H1 (cell line): ENCODE results near the gene ACSM2A. TPM values are rescaled to one million over a fixed set of nuclear protein-coding genes. Genes with fewer than 3 reads are reported as not detected.
A peak's percentile ranks its signal among the peaks of the same experiment; 100 is the strongest.
"Not testable (repeated sequence)": the region's sequence is repeated elsewhere in the genome, so short reads cannot be mapped to it uniquely, and the experiment has no call there.

Experiments used
- CTCF ChIA-PET: fragments of 300-600 bp; sonication (Branson Sonifier 250); formaldehyde crosslinking; loops from one replicate; lab custom pipeline; 2021; ENCODE audit not compliant: partially characterized antibody; lab: Charles Lee
- POLR2A ChIA-PET: fragments of 300-600 bp; sonication (Branson Sonifier 250); formaldehyde crosslinking; loops from one replicate; lab custom pipeline; 2021; ENCODE audit warnings: inconsistent platforms; ENCODE audit not compliant: partially characterized antibody; lab: Charles Lee
- DNase-seq, 2 experiments: peaks; one replicate each; pipeline versions ENCODE4 v3.0.0 to v3.0.0-alpha.2; 2010 to 2022; ENCODE audit warnings: low spot score in 2 of 2, low read depth in 1 of 2, mixed read lengths in 1 of 2
- FAIRE-seq: peaks from 2 replicates; lab custom pipeline; 2011; peaks lifted over from hg19 to GRCh38; lab: Jason Lieb, UNC
- H2AFZ ChIP-seq: 2 replicates; pipeline ENCODE4 v1.8.1; 2012; ENCODE audit warnings: low read length, inconsistent platforms
- H2AK5ac ChIP-seq: 2 replicates; pipeline ENCODE4 v1.6.1; 2013; ENCODE audit warnings: low read depth, low read length
- H2BK120ac ChIP-seq: replicated peaks from 2 replicates; pipeline ENCODE3; 2013; ENCODE audit warnings: low read depth, low read length, inconsistent platforms
- H2BK12ac ChIP-seq: 2 replicates; pipeline ENCODE4 v1.6.1; 2013; ENCODE audit warnings: low read depth, low read length
- H2BK15ac ChIP-seq: 2 replicates; pipeline ENCODE4 v1.6.1; 2013; ENCODE audit warnings: low read length
- H2BK20ac ChIP-seq: 2 replicates; pipeline ENCODE4 v1.6.1; 2013; ENCODE audit warnings: low read length
- H2BK5ac ChIP-seq: 2 replicates; pipeline ENCODE4 v1.6.1; 2013; ENCODE audit warnings: low read depth, low read length
- H3K14ac ChIP-seq: 2 replicates; pipeline ENCODE4 v1.6.1; 2013; ENCODE audit warnings: inconsistent platforms; ENCODE audit not compliant: insufficient read length
- H3K18ac ChIP-seq: 2 replicates; pipeline ENCODE4 v1.6.1; 2013; ENCODE audit warnings: low read length; ENCODE audit errors: extremely low read depth
- H3K23ac ChIP-seq: 2 replicates; pipeline ENCODE4 v1.6.1; 2013; ENCODE audit warnings: inconsistent platforms; ENCODE audit not compliant: insufficient read length
- H3K23me2 ChIP-seq: 2 replicates; pipeline ENCODE4 v1.6.1; 2013; ENCODE audit warnings: low read depth, low read length
- H3K27ac ChIP-seq: 2 replicates; pipeline ENCODE4 v1.6.1; 2011; ENCODE audit warnings: low read depth, low read length, inconsistent platforms
- H3K27me3 ChIP-seq, 4 experiments: replicated peaks in 1 of 4; 1 replicate in 1 of 4; 2 replicates in 3 of 4; pipeline versions ENCODE4 v1.6.1 to v1.8.1; 2011 to 2013; ENCODE audit warnings: low read length in 3 of 4, mild to moderate bottlenecking in 3 of 4, inconsistent platforms in 2 of 4, mixed read lengths in 2 of 4, moderate library complexity in 1 of 4; ENCODE audit not compliant: control insufficient read depth in 3 of 4, insufficient read depth in 3 of 4; ENCODE audit errors: extremely low read depth in 1 of 4
- H3K36me3 ChIP-seq, 4 experiments: 2 replicates each; pipeline versions ENCODE4 v1.6.1 to v1.8.1; 2011 to 2013; ENCODE audit warnings: mild to moderate bottlenecking in 4 of 4, low read length in 3 of 4, moderate library complexity in 2 of 4, control low read depth in 1 of 4, inconsistent platforms in 1 of 4; ENCODE audit not compliant: insufficient read depth in 4 of 4, control insufficient read depth in 2 of 4
- H3K4ac ChIP-seq: replicated peaks from 2 replicates; pipeline ENCODE3; 2013; ENCODE audit warnings: low read length, low read depth, mixed read lengths, inconsistent platforms; ENCODE audit not compliant: insufficient read length
- H3K4me1 ChIP-seq, 4 experiments: replicated peaks in 1 of 4; 1 replicate in 1 of 4; 2 replicates in 3 of 4; pipeline versions ENCODE4 v1.6.1 to v1.8.1; 2011 to 2013; ENCODE audit warnings: low read length in 3 of 4, inconsistent platforms in 2 of 4, mixed read lengths in 1 of 4; ENCODE audit not compliant: insufficient read depth in 4 of 4, control insufficient read depth in 3 of 4
- H3K4me2 ChIP-seq, 2 experiments: 2 replicates each; pipeline versions ENCODE4 v1.6.1 to v1.8.1; 2011 to 2013; ENCODE audit warnings: low read depth in 2 of 2, low read length in 2 of 2, control low read depth in 1 of 2, inconsistent platforms in 1 of 2, mild to moderate bottlenecking in 1 of 2; ENCODE audit not compliant: insufficient read depth in 1 of 2
- H3K4me3 ChIP-seq, 4 experiments: fragments of 200-600, 300-600 bp in 1 of 4; sonication (generic), shearing (Covaris generic), sonication (Bioruptor Twin) in 1 of 4; 2 replicates each; pipeline versions ENCODE4 v1.5.1 to v1.8.1; 2011 to 2016; ENCODE audit warnings: low read length in 4 of 4, low read depth in 3 of 4, control low read depth in 2 of 4, inconsistent platforms in 2 of 4, mild to moderate bottlenecking in 2 of 4, mixed read lengths in 1 of 4, moderate library complexity in 1 of 4; ENCODE audit not compliant: insufficient read depth in 2 of 4; ENCODE audit errors: extremely low read depth in 1 of 4
- H3K56ac ChIP-seq: replicated peaks from 2 replicates; pipeline ENCODE3; 2013; ENCODE audit warnings: low read depth, mild to moderate bottlenecking, mixed read lengths, low read length, inconsistent platforms; ENCODE audit not compliant: insufficient read length
- H3K79me1 ChIP-seq: 2 replicates; pipeline ENCODE4 v1.6.1; 2013; ENCODE audit warnings: low read depth, low read length, control low read depth
- H3K79me2 ChIP-seq, 2 experiments: 2 replicates each; pipeline versions ENCODE4 v1.6.1 to v1.8.1; 2012 to 2013; ENCODE audit warnings: low read length in 2 of 2, mild to moderate bottlenecking in 2 of 2, inconsistent platforms in 1 of 2; ENCODE audit not compliant: insufficient read depth in 2 of 2, control insufficient read depth in 1 of 2
- H3K9ac ChIP-seq, 4 experiments: replicated peaks in 1 of 4; 1 replicate in 1 of 4; 2 replicates in 3 of 4; pipeline versions ENCODE4 v1.6.1 to v1.8.1; 2011 to 2013; ENCODE audit warnings: low read depth in 3 of 4, low read length in 3 of 4, control low read depth in 2 of 4, mild to moderate bottlenecking in 2 of 4, moderate library complexity in 2 of 4, inconsistent platforms in 1 of 4; ENCODE audit errors: extremely low read depth in 1 of 4
- H3K9me3 ChIP-seq, 2 experiments: 2 replicates each; pipeline versions ENCODE4 v1.6.1 to v1.8.1; 2012 to 2013; ENCODE audit warnings: mild to moderate bottlenecking in 2 of 2, moderate library complexity in 2 of 2, control low read depth in 1 of 2, inconsistent platforms in 1 of 2, low read depth in 1 of 2, low read length in 1 of 2, mixed read lengths in 1 of 2; ENCODE audit not compliant: insufficient read depth in 2 of 2
- H4K20me1 ChIP-seq, 2 experiments: replicated peaks in 1 of 2; 2 replicates each; pipeline versions ENCODE3 to v1.8.1; 2011 to 2013; ENCODE audit warnings: inconsistent platforms in 2 of 2, low read length in 2 of 2, mild to moderate bottlenecking in 1 of 2; ENCODE audit not compliant: insufficient read depth in 2 of 2, control insufficient read depth in 1 of 2
- H4K5ac ChIP-seq: 2 replicates; pipeline ENCODE4 v1.6.1; 2013; ENCODE audit warnings: low read length, low read depth, mixed read lengths, inconsistent platforms; ENCODE audit not compliant: insufficient read length
- H4K8ac ChIP-seq: 2 replicates; pipeline ENCODE4 v1.8.0; 2013; ENCODE audit warnings: mild to moderate bottlenecking, moderate library complexity, low read length, inconsistent platforms; ENCODE audit not compliant: insufficient read depth; ENCODE audit errors: extremely low read depth
- H4K91ac ChIP-seq: replicated peaks from 2 replicates; pipeline ENCODE3; 2013; ENCODE audit warnings: low read length, mixed read lengths, inconsistent platforms; ENCODE audit not compliant: insufficient read length
- WGBS, 2 experiments: shearing (Covaris generic) in 1 of 2; methylation state at CpG; one replicate each; pipeline versions ENCODE4 v1.1.6 to v1.1.7; 2013 to 2015; ENCODE audit warnings: low lambda C conversion rate in 2 of 2, mixed read lengths in 2 of 2, inconsistent platforms in 1 of 2, low coverage in 1 of 2, missing lambda C conversion rate in 1 of 2; ENCODE audit not compliant: insufficient replicate concordance in 2 of 2, insufficient coverage in 1 of 2, insufficient read length in 1 of 2; ENCODE audit errors: extremely low coverage in 1 of 2, missing lambda C conversion rate in 1 of 2; 5-methylcytosine and 5-hydroxymethylcytosine counted together
- polyA plus RNA-seq, 7 experiments: library from polyadenylated mRNA; depleted of rRNA in 3 of 7; stranded (reverse) in 5 of 7; unstranded in 2 of 7; fragments of >200 nt in 5 of 7; fragments of 200-250 nt in 2 of 7; gene quantifications; 1 replicate in 5 of 7; 2 replicates in 1 of 7; 4 replicates in 1 of 7; pipeline versions ENCODE4 v1.2.1 to v1.2.3, GENCODE V29; 2011 to 2013; ENCODE audit warnings: missing spikeins in 2 of 7, mixed read lengths in 2 of 7
- total RNA-seq: library from RNA; stranded (reverse); fragmentation: NEBNext Ultra II Directional; extraction: Animal tissue kit (Norgen Biotek cat#: 25700); gene quantifications from 2 replicates; pipeline ENCODE4 v1.2.1, GENCODE V29; 2021

ACSM2A gene
- total and polyA plus RNA-seq, 2 of the 8 experiments (the other 6 are each of a cell fraction or from before 2014, with no cell fraction given): not detected

GRCh38 chr16:20460313-20460712, 9.0 kb downstream of the ACSM2A start:
- H2BK15ac ChIP-seq, H4K91ac ChIP-seq, H3K27ac ChIP-seq, H3K9me3 ChIP-seq, H3K56ac ChIP-seq, H3K9ac ChIP-seq, H3K23me2 ChIP-seq, H3K36me3 ChIP-seq, H2BK120ac ChIP-seq, H3K4me3 ChIP-seq, H3K79me1 ChIP-seq, POLR2A ChIA-PET, H2BK20ac ChIP-seq, H2AK5ac ChIP-seq, DNase-seq, H2BK5ac ChIP-seq, H2AFZ ChIP-seq, H3K18ac ChIP-seq, H2BK12ac ChIP-seq, H3K79me2 ChIP-seq, H4K5ac ChIP-seq, H3K14ac ChIP-seq, H3K27me3 ChIP-seq, H3K23ac ChIP-seq, H4K20me1 ChIP-seq, H4K8ac ChIP-seq, H3K4me2 ChIP-seq, CTCF ChIA-PET, H3K4ac ChIP-seq, H3K4me1 ChIP-seq: not testable (repeated sequence)
- WGBS, 2 experiments: 79% methylated on average over 3 of the region's 4 CpGs; no CpG with 5 or more reads in 1 of the 2 experiments
- peak; percentile 50 for FAIRE-seq

GRCh38 chr16:20468954-20469353, 17.6 kb downstream of the ACSM2A start:
- FAIRE-seq, H3K27me3 ChIP-seq, CTCF ChIA-PET, H3K27ac ChIP-seq, H4K20me1 ChIP-seq, H3K79me2 ChIP-seq, H2BK15ac ChIP-seq, H4K91ac ChIP-seq, H3K79me1 ChIP-seq, H3K36me3 ChIP-seq, H3K56ac ChIP-seq, H3K4me1 ChIP-seq, H4K5ac ChIP-seq, H2BK12ac ChIP-seq, H2AFZ ChIP-seq, H3K23me2 ChIP-seq, H4K8ac ChIP-seq, H3K14ac ChIP-seq, H2BK20ac ChIP-seq, H3K4me3 ChIP-seq, DNase-seq, H2BK5ac ChIP-seq, H3K18ac ChIP-seq, H3K4me2 ChIP-seq, H2AK5ac ChIP-seq, POLR2A ChIA-PET, H3K9me3 ChIP-seq, H3K4ac ChIP-seq, H3K23ac ChIP-seq, H2BK120ac ChIP-seq, H3K9ac ChIP-seq: not testable (repeated sequence)
